Keratinocyte (primary cell): ENCODE measurements around the gene ERBB3. TPM values are rescaled to one million over a fixed set of nuclear protein-coding genes. Genes with fewer than 3 reads are reported as not detected.
A peak's percentile ranks its signal among the peaks of the same experiment; 100 is the strongest.

Experiments used
- DNase-seq: peaks from one replicate; pipeline ENCODE4 v3.0.0-alpha.2; 2011; ENCODE audit warnings: low read depth, missing footprints, low spot score
- FAIRE-seq: peaks from 2 replicates; lab custom pipeline; 2011; peaks lifted over from hg19 to GRCh38; lab: Jason Lieb, UNC
- H2AFZ ChIP-seq: 2 replicates; pipeline ENCODE4 v1.6.0; 2012; ENCODE audit warnings: low read length, control low read depth, inconsistent platforms; ENCODE audit not compliant: control insufficient read depth
- H3K27ac ChIP-seq: 2 replicates; pipeline ENCODE4 v1.5.1; 2011; ENCODE audit warnings: low read length; ENCODE audit not compliant: control insufficient read depth, insufficient read depth
- H3K27me3 ChIP-seq: 3 replicates; pipeline ENCODE4 v1.6.0; 2011; ENCODE audit warnings: low read length; ENCODE audit not compliant: control insufficient read depth, insufficient read depth; ENCODE audit errors: extremely low read depth
- H3K36me3 ChIP-seq, 2 experiments: 2 replicates in 1 of 2; 3 replicates in 1 of 2; pipeline ENCODE4 v1.5.1; 2011; ENCODE audit warnings: low read length in 2 of 2, mild to moderate bottlenecking in 1 of 2; ENCODE audit not compliant: control insufficient read depth in 2 of 2, insufficient read depth in 2 of 2; ENCODE audit errors: extremely low read depth in 1 of 2
- H3K4me1 ChIP-seq: 3 replicates; pipeline ENCODE4 v1.5.1; 2011; ENCODE audit warnings: low read length; ENCODE audit not compliant: control insufficient read depth, insufficient read depth; ENCODE audit errors: extremely low read depth
- H3K4me2 ChIP-seq: 3 replicates; pipeline ENCODE4 v1.6.0; 2011; ENCODE audit warnings: low read depth, low read length; ENCODE audit not compliant: control insufficient read depth, insufficient read depth; ENCODE audit errors: extremely low read depth
- H3K4me3 ChIP-seq, 3 experiments: fragments of 200-600 bp in 1 of 3; sonication (generic) in 1 of 3; 2 replicates in 2 of 3; 3 replicates in 1 of 3; pipeline ENCODE4 v1.5.1; 2011 to 2016; ENCODE audit warnings: low read length in 3 of 3, mild to moderate bottlenecking in 3 of 3, control low read depth in 2 of 3, inconsistent platforms in 1 of 3, low read depth in 1 of 3, mixed read lengths in 1 of 3, mixed run types in 1 of 3, moderate library complexity in 1 of 3; ENCODE audit not compliant: control insufficient read depth in 2 of 3, insufficient read depth in 2 of 3; ENCODE audit errors: extremely low read depth in 1 of 3
- H3K79me2 ChIP-seq: 2 replicates; pipeline ENCODE4 v1.6.0; 2012; ENCODE audit warnings: low read length; ENCODE audit not compliant: control insufficient read depth, insufficient read depth
- H3K9ac ChIP-seq: 3 replicates; pipeline ENCODE4 v1.6.0; 2011; ENCODE audit warnings: low read length; ENCODE audit not compliant: control insufficient read depth, insufficient read depth; ENCODE audit errors: extremely low read depth
- H3K9me1 ChIP-seq: 3 replicates; pipeline ENCODE4 v1.6.0; 2011; ENCODE audit warnings: low read length; ENCODE audit not compliant: control insufficient read depth, insufficient read depth; ENCODE audit errors: extremely low read depth
- H3K9me3 ChIP-seq: 2 replicates; pipeline ENCODE4 v1.5.1; 2012; ENCODE audit warnings: low read depth, low read length; ENCODE audit not compliant: control insufficient read depth
- H4K20me1 ChIP-seq: 3 replicates; pipeline ENCODE4 v1.6.0; 2011; ENCODE audit warnings: low read length; ENCODE audit not compliant: control insufficient read depth, insufficient read depth; ENCODE audit errors: extremely low read depth
- CTCF ChIP-seq, 3 experiments: IDR thresholded peaks in 1 of 3; conservative IDR thresholded peaks in 1 of 3; optimal IDR thresholded peaks in 1 of 3; 2 replicates in 2 of 3; 3 replicates in 1 of 3; pipeline versions ENCODE3 to v1.5.1; 2011; ENCODE audit warnings: low read length in 3 of 3, mild to moderate bottlenecking in 3 of 3, moderate library complexity in 2 of 3, control low read depth in 1 of 3, inconsistent platforms in 1 of 3; ENCODE audit not compliant: insufficient read depth in 2 of 3; ENCODE audit errors: extremely low read depth in 1 of 3
- EZH2 ChIP-seq: IDR thresholded peaks from one replicate; pipeline ENCODE4 v1.6.1; 2012; ENCODE audit warnings: inconsistent platforms, mild to moderate bottlenecking, low read length, moderate library complexity
- dilution Hi-C: fragments of 300-500 bp; cut with MboI; formaldehyde crosslinking; loops from one replicate; pipeline ENCODE4 v1.7.0; 2020; ENCODE audit warnings: low sequenced_read_pairs; ENCODE audit not compliant: extremely low pct_ligation_motif_present
- polyA plus RNA-seq, 5 experiments: library from polyadenylated mRNA; depleted of rRNA in 3 of 5; stranded (reverse) in 3 of 5; stranded (forward) in 1 of 5; unstranded in 1 of 5; fragments of >200 nt; gene quantifications; 1 replicate in 1 of 5; 2 replicates in 3 of 5; 3 replicates in 1 of 5; pipeline versions ENCODE4 v1.2.1 to v1.2.3, GENCODE V29; 2011 to 2012; ENCODE audit warnings: missing spikeins in 2 of 5, low read depth in 1 of 5, low replicate concordance in 1 of 5

Gene ERBB3
- polyA plus RNA-seq, 1 donor (not counting 4 experiments of a cell fraction or from before 2014, with no cell fraction given): 16.4 TPM

- no peaks in the 10 kb centered on the region for H3K27me3 ChIP-seq
- H2AFZ ChIP-seq: peak overlapping the region; percentile 68
- no peaks in the 10 kb centered on the region for H4K20me1 ChIP-seq
- H3K9ac ChIP-seq: peak overlapping the region; percentile 67
- TF ChIP-seq EZH2: no peak
- TF ChIP-seq CTCF (optimal IDR thresholded peaks at IDR 0.05 in 1 of 3, IDR thresholded peaks at IDR 0.05 in 1 of 3, conservative IDR thresholded peaks at IDR 0.05 in 1 of 3; ENCODE audit: extremely low read depth in 1 of 3, insufficient read depth in 2 of 3, low read length in 3 of 3): no peak
- H3K9me3 ChIP-seq: no peaks in the 10 kb centered on the region
- H3K36me3 ChIP-seq: peaks cover 19% of the 10 kb centered on the region in 2 experiments
- peak overlapping the region; percentile 73 for H3K27ac ChIP-seq
- H3K79me2 ChIP-seq: peaks cover 21% of the 10 kb centered on the region
- dilution Hi-C loops: loop anchor here (10.0 kb wide), 1 partner anchor 47 kb away; no protein-coding TSS in a partner anchor
- H3K9me1 ChIP-seq: no peaks in the 10 kb centered on the region
- peak overlapping the region in 2 of 3 experiments; percentile 74 to 76 for H3K4me3 ChIP-seq
- peak overlapping the region; percentile 99 for H3K4me2 ChIP-seq
- peaks cover 21% of the 10 kb centered on the region for H3K4me1 ChIP-seq
- FAIRE-seq (no peak), DNase-seq (no peak)
Measured at GRCh38 chr12:56127485-56127887, 47.5 kb downstream of the ERBB3 start.

GRCh38 chr12:56127888-56128669 is 48.1 kb downstream of the ERBB3 start, which contains the start of gene ESYT1:
ESYT1 (plus strand) TSS chr12:56128267; CDS start chr12:56128320, 53 bp downstream.
- H3K79me2 ChIP-seq: peaks cover 21% of the 10 kb centered on the region
- no peaks in the 10 kb centered on the region for H3K9me3 ChIP-seq
- H3K36me3 ChIP-seq: peaks cover 21% of the 10 kb centered on the region in 2 experiments
- H3K4me2 ChIP-seq: peak within 1 kb of the TSS; percentile 99
- DNase-seq: peak; percentile 99
- TF ChIP-seq CTCF (optimal IDR thresholded peaks at IDR 0.05 in 1 of 3, IDR thresholded peaks at IDR 0.05 in 1 of 3, conservative IDR thresholded peaks at IDR 0.05 in 1 of 3; ENCODE audit: extremely low read depth in 1 of 3, insufficient read depth in 2 of 3, low read length in 3 of 3) (peak in 1 of 3 experiments; percentile 10), EZH2 (no peak)
- H3K4me3 ChIP-seq: peak within 1 kb of the TSS; percentile 83 to 96 (median 94)
- peaks cover 21% of the 10 kb centered on the region for H3K4me1 ChIP-seq
- peak within 1 kb of the TSS; percentile 68 for H2AFZ ChIP-seq
- no peak for FAIRE-seq
- no peaks in the 10 kb centered on the region for H4K20me1 ChIP-seq
- H3K27me3 ChIP-seq: no peaks in the 10 kb centered on the region
- dilution Hi-C loops: loop anchor here (10.0 kb wide), 1 partner anchor 47 kb away; no protein-coding TSS in a partner anchor
- peak within 1 kb of the TSS; percentile 91 for H3K9ac ChIP-seq
- peak within 1 kb of the TSS; percentile 86 for H3K27ac ChIP-seq
- no peaks in the 10 kb centered on the region for H3K9me1 ChIP-seq
